ELF-1 (cell line): ENCODE results near the gene KCND1.

Experiments used
- DNase-seq: peaks from one replicate; pipeline ENCODE4 v3.0.0-alpha.2; 2016; ENCODE audit warnings: low read depth, low spot score

KCND1 gene

GRCh38 chrX:48975041-48975440, 3.4 kb upstream of the KCND1 start:
- no peak for DNase-seq

GRCh38 chrX:48974574-48974973, 2.9 kb upstream of the KCND1 start:
- DNase-seq, result no peak

GRCh38 chrX:48974033-48974432, 2.4 kb upstream of the KCND1 start:
- no peak for DNase-seq

GRCh38 chrX:48972220-48973164, 848 bp upstream of the KCND1 start:
- DNase-seq, result peak; percentile 79

GRCh38 chrX:48969471-48969870, 2.2 kb downstream of the KCND1 start:
- DNase-seq, result no peak

- no peak for DNase-seq
Measured at GRCh38 chrX:48968377-48968776, 3.3 kb downstream of the KCND1 start.

GRCh38 chrX:48966796-48967579, 4.7 kb downstream of the KCND1 start:
- no peak for DNase-seq

GRCh38 chrX:48965959-48966358, 5.7 kb downstream of the KCND1 start:
- DNase-seq, result no peak

GRCh38 chrX:48961585-48962091, 10.0 kb downstream of the KCND1 start:
- peak; percentile 83 for DNase-seq

GRCh38 chrX:48960291-48960690, 11.4 kb downstream of the KCND1 start:
- no peak for DNase-seq

GRCh38 chrX:48958635-48959094, 13.0 kb downstream of the KCND1 start:
- DNase-seq, result no peak

- DNase-seq, result peak; percentile 100
Measured at GRCh38 chrX:48957827-48958634, 13.6 kb downstream of the KCND1 start.

GRCh38 chrX:48957477-48957826, 14.2 kb downstream of the KCND1 start, which contains the start of gene OTUD5:
Gene OTUD5 (minus strand): TSS chrX:48957607. CDS start chrX:48957570, 37 bp downstream.
- DNase-seq, result no peak

- no peak for DNase-seq
Measured at GRCh38 chrX:48956728-48957414, 14.8 kb downstream of the KCND1 start.

GRCh38 chrX:48948589-48948988, 23.1 kb downstream of the KCND1 start:
- DNase-seq, result no peak

- peak; percentile 75 for DNase-seq
Measured at GRCh38 chrX:48945517-48946348, 25.9 kb downstream of the KCND1 start.

- no peak for DNase-seq
Measured at GRCh38 chrX:48942895-48943294, 28.7 kb downstream of the KCND1 start.

- no peak for DNase-seq
Measured at GRCh38 chrX:48940404-48940955, 31.2 kb downstream of the KCND1 start.

GRCh38 chrX:48939524-48940228, 32.0 kb downstream of the KCND1 start:
- DNase-seq, result no peak
